GM19099 (cell line): ENCODE measurements around the gene SYNE2.
A peak's percentile ranks its signal among the peaks of the same experiment; 100 is the strongest.

Experiments used
- POLR2A ChIP-seq: IDR thresholded peaks from 3 replicates; pipeline ENCODE4 v1.6.1; 2011; ENCODE audit warnings: low read depth; ENCODE audit not compliant: insufficient read length; ENCODE audit errors: extremely low read depth

Gene SYNE2

DNA sequence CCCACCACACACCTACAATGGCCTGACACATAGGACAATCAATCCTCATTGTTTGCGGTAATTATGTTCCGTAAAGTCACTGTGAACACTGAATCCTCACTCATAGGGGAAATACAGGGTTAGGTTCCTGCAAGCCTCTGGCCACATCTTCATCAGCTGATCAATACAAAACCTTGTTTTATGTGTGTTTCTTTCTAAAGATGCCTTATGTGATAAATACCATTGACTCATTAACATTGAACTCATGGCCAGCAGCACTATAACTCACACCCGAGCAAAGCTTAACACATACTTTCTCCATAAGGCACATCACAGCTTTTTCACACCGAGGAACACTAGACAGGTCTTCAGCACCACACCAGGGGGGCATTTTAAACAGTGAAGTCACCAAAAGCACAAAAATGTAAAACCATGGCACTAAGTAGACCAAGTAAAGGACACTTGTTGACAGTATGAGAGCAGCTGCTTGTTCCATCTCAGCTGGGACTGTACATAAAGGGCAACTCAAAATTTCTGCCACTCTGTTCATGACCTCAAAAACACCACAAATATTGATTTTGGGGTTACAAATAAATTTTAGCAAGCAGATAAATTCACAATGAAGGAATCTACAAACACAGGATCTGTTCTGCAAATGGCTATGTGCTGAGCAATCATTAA lies 380.9 kb downstream of the SYNE2 start:
- no peak for TF ChIP-seq POLR2A

DNA sequence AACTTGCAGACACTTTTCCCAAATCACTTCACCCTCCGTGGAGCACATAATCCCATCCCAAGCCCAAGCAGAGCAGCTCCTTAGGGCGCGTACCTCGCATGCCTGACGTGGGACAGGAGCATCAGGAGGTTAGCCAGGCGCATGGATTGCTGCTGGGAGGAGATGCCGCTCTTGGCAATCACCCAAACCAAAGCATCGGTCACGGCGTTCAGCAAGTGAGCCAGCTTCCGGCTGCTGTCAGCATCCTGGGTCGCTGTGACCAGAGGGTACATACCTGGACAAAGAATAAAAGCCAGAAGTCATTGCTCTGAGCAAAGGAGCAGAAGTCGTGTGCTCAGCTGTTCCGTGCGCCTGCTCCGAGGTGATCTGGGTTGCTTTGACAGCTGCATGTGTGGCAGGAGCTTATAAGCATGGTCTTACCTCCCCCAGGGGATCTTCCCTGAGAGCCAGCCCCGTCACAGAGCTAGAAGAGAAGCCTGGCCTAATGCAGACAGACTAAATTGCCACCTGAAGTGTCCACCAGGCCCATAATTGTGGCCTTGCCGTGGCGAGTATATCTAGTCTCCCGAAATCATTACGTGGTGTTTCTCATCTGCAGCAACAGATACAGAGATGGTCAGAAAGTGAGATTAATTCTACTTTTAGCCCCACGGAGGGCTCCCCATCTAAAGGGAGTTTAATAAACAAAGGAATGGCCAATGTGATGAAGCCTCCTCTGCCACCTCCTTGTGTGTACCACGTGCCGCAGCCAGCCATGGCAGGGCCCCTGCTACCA lies 382.3 kb downstream of the SYNE2 start:
- TF ChIP-seq POLR2A, result no peak

DNA sequence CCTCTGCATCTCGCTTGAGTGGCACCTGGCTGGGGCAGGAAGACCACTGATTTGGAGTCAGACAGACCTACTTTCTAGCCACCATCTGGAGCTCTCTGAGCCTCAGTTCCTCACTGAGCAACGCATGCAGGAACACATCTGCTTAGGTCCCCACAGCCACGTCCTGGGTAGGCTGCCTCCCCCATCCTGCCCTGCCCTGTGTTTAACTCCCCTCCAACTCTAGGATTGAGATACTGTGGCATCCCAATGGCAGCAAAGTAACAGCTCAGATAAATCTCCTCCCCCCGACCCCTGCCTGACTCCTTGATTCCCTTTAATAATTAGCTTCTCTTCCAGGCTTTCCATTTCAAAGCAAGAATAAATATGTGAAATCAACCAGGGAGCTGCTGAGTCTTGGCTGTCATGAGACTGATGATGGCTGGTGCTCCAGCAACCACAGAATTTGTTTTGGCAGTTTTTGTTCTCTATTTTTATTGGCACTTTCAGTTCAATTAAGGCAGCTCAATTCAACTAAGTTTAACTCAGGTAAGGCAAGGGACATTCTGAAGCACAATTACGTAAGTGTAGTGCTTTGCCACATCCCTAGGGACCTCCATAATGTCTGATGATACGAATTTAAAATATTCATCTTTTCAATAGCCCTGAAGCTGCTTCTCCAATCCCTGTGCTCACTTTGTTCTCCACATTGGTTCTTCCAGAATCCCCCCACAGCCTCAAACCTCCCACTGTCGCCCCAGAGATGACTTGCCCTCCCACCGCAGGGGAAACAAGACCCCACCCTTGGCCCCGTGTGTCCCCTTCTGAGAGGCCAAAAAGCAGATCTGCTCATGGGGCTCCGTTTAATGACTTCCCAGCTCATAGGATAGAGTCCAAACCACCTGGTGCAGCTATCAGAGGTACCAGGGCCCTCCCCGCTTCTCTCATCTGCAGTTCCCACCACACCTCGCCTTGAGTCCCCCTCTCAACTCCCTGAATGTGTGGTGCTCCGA lies 383.1 kb downstream of the SYNE2 start:
- peak; percentile 49 for TF ChIP-seq POLR2A

GRCh38 chr14:64238049-64238448 lies 385.2 kb downstream of the SYNE2 start:
- no peak for TF ChIP-seq POLR2A

DNA sequence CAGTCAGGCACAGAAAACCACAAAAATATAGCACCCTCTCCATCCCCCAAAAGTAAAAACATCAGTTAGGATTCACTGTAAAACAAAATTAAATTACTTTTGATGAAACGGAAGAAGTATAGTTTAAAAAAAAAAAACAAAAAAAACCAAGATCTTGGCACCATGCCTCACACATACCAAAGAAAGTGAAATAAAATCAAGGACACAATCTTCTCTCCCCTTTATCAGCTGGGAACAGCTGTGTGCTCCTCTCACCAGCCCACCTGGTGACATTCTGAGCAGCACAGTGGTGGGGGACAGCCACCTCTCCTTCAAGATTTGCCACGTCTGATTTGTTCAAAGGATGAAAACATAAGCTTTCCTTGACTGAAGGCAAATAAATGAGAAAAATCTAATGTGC lies 385.8 kb downstream of the SYNE2 start:
- TF ChIP-seq POLR2A, result no peak

- TF ChIP-seq POLR2A, result no peak
Measured at GRCh38 chr14:64244279-64244678, 391.5 kb downstream of the SYNE2 start.

DNA sequence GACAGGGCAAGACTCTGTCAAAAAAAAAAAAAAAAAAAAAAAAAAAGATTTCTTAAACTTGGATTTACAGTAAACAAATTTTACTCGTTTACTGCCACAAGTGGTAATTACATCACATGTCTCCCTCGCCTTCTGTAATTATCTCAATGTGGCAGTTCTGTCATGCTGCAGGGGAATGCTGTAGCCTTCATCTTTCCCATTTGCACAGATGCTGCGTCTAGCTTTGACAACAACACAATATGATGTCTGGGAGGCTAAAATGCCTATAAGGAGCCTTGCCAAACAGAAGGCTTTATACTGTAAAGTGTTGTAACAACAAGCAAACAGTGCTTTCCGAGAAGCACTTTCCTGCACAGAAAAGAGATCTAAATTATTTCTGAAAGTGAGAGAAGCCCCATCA lies 392.7 kb downstream of the SYNE2 start:
- no peak for TF ChIP-seq POLR2A

DNA sequence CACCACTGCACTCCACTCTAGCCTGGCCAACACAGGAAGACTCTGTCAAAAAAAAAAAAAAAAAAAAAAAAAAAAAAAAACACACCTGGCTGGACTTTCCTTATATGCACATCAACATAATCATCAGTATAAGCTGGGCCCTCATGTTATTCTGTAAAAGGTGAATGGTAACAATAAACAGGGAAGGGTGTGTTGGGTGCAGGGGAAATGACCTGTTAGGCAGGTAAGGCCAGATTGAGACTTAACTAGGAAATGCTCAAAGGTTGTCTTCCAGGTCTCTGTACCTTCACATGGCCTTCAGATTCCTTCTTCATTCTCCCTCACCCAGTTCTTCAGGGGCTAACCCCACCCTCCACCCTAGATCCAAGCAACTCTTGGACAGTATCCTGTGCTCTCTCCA lies 393.9 kb downstream of the SYNE2 start:
- TF ChIP-seq POLR2A, result no peak

DNA sequence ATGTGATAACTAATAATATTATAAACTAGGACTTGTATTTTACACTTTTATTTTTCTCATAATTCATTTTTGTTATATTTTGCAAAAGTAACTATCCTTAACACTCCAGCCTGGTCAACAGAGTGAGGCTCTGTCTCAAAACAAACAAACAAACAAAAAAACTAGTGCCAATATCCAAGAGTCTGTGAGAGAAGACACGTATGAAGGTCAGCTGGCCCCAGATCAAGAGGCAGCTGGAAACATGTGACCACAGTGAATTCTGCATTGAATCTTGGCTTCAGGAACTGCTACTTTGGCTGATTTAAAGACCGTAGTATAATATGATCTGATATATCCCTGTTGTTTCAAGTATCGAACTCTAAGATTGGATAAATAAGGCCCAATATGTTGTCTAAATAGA lies 394.4 kb downstream of the SYNE2 start:
- TF ChIP-seq POLR2A, result no peak

- TF ChIP-seq POLR2A, result no peak
Measured at GRCh38 chr14:64248689-64249088, 395.9 kb downstream of the SYNE2 start.

GRCh38 chr14:64249363-64249762 lies 396.6 kb downstream of the SYNE2 start:
- TF ChIP-seq POLR2A, result no peak

- no peak for TF ChIP-seq POLR2A
Measured at GRCh38 chr14:64253672-64254071, 400.9 kb downstream of the SYNE2 start.

GRCh38 chr14:64255756-64256155 lies 403.0 kb downstream of the SYNE2 start:
- TF ChIP-seq POLR2A, result no peak

- TF ChIP-seq POLR2A, result no peak
Measured at GRCh38 chr14:64260418-64260817, 407.6 kb downstream of the SYNE2 start.

DNA sequence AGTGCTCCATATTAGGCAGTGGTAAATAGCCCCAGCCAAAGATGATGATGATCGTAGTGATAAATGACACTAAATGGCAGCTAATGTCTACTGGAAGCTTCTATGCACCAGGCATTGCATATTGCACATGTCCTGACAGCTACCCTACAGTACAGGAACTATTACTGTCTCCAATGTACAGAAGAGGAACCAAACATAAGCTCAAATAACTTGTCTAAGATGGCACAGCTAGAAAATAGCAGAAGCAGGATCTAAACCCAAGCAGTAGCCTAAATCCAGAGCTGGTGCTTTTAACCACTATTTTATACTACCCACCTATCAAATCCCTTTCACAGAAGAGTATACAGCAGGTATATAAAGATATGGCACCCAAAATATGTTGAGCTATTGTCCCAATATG lies 412.4 kb downstream of the SYNE2 start:
- no peak for TF ChIP-seq POLR2A
